GM12801 (cell line): ENCODE data around the gene JMY.

ENCODE experiments used
- CTCF ChIP-seq: IDR thresholded peaks from one replicate; pipeline ENCODE4 v1.5.1; 2011; ENCODE audit warnings: control low read depth; ENCODE audit not compliant: insufficient read length; ENCODE audit errors: extremely low read depth

Gene JMY

GRCh38 chr5:79257314-79257713 is 21.4 kb downstream of the JMY start:
- no peak for TF ChIP-seq CTCF

GRCh38 chr5:79258801-79259200 is 22.9 kb downstream of the JMY start:
- no peak for TF ChIP-seq CTCF

GRCh38 chr5:79259383-79259782 is 23.5 kb downstream of the JMY start:
- TF ChIP-seq CTCF = no peak

GRCh38 chr5:79259810-79260209 is 23.9 kb downstream of the JMY start:
- no peak for TF ChIP-seq CTCF

- TF ChIP-seq CTCF = no peak
Observed at GRCh38 chr5:79261897-79262296, 26.0 kb downstream of the JMY start.

GRCh38 chr5:79263290-79263689 is 27.4 kb downstream of the JMY start:
- no peak for TF ChIP-seq CTCF

GRCh38 chr5:79267180-79267579 is 31.2 kb downstream of the JMY start:
- TF ChIP-seq CTCF = no peak

GRCh38 chr5:79269733-79270166 is 33.8 kb downstream of the JMY start:
- no peak for TF ChIP-seq CTCF
